ENCODE data around the gene ANKRD31.

DNA sequence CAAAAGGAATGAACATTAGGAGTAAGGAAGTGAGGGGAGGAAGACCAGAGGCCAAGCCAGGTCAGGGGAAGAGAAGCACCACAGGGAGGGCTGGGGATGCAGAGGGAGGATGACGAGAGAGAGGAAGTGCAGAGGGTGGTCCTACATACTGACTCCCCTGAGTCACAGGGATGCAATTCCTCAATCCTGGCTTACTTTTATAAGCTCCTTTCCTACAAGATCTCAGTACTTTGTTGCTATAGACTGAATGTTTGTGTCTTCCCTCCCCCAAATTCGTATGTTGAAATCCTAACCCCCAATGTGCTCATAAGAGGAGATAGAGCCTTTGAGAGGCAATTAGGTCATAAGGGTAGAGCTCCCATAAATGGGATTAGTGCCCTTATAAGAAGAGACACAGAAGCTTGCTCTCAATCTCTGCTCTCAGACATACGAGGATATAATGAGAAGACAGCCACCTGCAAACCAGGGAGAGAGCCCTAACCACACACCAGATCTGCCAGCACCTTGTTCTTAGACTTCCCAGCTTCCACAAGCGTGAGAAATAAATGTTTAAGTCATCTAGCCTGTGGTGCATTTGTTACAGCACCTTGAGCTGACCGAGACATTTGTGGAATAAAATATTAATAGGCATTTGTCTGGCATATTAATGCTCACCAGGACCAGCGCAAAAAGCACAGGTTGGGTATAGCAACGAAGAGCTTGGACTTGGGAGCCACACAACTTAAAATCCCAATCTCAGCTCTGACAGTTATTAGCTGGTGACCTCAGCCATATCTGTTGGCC lies 217.7 kb downstream of the ANKRD31 start:
- TF ChIP-seq, protein P1, sequence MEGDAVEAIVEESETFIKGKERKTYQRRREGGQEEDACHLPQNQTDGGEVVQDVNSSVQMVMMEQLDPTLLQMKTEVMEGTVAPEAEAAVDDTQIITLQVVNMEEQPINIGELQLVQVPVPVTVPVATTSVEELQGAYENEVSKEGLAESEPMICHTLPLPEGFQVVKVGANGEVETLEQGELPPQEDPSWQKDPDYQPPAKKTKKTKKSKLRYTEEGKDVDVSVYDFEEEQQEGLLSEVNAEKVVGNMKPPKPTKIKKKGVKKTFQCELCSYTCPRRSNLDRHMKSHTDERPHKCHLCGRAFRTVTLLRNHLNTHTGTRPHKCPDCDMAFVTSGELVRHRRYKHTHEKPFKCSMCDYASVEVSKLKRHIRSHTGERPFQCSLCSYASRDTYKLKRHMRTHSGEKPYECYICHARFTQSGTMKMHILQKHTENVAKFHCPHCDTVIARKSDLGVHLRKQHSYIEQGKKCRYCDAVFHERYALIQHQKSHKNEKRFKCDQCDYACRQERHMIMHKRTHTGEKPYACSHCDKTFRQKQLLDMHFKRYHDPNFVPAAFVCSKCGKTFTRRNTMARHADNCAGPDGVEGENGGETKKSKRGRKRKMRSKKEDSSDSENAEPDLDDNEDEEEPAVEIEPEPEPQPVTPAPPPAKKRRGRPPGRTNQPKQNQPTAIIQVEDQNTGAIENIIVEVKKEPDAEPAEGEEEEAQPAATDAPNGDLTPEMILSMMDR (conservative IDR thresholded peaks at IDR 0.05; ENCODE audit: low read depth, low read length): no peak
- TF ChIP-seq EZH2 (IDR thresholded peaks at IDR 0.05; ENCODE audit: low read length, unreplicated experiment): no peak

Data from PC-3 (cell line).